D341Med (cell line): ENCODE results near the gene BCL2L15.
"Not testable (repeated sequence)": the region's sequence is repeated elsewhere in the genome, so short reads cannot be mapped to it uniquely, and the experiment has no call there.

Experiments used
- DNase-seq: peaks from one replicate; pipeline ENCODE4 v3.0.0; 2012; ENCODE audit warnings: low spot score

The BCL2L15 gene

GRCh38 chr1:113871597-113872113 lies 15.7 kb downstream of the BCL2L15 start, which contains the start of gene PTPN22:
Gene PTPN22 (minus strand): TSS chr1:113871712.
- DNase-seq = no peak

DNA sequence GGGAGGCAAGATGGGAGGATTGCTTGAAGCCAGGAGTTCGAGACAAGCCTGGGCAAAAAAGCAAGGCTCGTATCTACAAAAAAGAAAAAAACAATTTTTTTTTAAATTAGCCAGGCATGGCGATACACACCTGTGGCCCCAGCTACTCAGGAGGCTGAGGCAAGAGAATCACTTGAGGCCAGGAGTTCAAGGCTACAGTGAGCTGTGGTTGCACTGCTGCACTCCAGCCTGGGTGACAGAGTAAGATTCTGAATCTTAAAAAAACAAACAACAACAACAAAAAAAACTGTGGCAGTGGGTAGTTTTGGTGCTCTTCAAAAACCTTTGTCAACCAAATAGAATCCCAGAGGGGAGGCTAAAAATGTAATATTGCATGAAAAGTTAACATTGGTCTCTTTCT lies 16.6 kb downstream of the BCL2L15 start:
- DNase-seq = no peak

DNA sequence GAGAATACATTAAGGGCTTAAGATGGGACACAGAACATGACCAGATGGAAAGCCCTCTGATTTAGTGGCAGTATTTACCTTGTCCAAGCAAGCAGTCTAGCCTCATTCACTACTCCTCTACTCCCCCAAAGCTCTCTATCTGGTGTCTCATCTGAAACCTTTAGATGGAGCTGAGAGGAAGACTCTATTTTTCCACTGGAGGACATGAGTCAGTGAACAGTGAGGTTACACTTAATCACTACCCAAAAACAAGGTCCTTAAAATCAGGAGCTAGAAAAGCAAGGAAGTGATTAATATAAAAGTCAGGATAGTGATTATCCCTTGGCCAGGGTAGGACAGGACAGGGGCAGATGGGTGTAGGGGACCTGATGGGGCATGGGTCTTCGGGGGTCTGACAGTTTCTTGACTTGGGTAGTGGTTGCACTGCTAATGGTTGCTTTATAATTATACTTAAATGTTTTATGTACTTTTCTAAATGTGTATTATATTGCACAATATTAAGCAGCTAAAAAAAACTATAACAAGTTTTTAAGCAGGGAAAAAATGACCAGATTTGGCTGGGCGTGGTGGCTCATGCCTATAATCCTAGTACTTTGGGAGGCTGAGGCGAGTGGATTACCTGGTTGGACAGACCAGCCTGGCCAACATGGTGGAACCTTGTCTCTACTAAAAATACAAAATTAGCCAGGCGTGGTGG lies 18.8 kb downstream of the BCL2L15 start:
- DNase-seq = no peak

DNA sequence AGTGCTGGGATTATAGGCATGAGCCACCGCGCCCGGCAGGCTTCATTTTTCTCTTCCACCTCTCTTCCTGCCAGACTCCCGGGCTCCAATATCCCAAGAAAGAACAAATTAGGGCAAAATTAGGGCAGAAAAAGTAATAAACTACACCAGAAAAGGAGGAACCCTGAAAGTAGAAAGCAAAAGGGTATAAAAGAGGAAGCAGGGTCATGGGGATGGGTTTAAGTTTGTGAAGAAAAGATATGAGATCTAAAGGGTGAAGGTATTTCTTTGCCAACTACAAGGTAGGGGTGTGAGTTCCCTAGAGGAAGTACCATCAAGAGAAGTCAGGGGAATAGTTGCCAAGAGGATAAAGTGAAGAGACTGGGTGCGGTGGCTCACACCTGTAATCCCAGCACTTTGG lies 25.7 kb downstream of the BCL2L15 start:
- no peak for DNase-seq

DNA sequence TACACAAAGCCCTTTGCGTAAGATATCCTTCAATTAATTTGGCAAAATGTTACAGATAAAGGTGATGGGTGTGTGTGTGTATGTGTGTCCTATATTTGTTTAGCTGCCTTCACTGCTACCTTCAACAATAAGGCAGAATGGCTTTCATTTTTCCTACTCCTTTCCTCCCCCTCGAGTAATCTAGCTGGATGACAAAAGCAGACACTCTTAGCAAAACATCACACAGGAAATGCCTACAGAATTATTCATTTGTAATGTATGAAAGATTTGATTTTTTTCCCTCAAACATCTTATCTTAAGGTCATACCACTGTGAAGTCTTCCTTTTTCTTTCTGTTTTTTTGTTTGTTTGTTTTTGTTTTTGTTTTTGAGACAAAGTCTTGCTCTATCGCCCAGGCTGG lies 26.5 kb downstream of the BCL2L15 start:
- no peak for DNase-seq

GRCh38 chr1:113859478-113860175 lies 27.8 kb downstream of the BCL2L15 start:
- DNase-seq = no peak

- DNase-seq = no peak
These were observed 28.4 kb downstream of the BCL2L15 start for GRCh38 chr1:113858982-113859381.

- no peak for DNase-seq
These were observed 29.0 kb downstream of the BCL2L15 start for GRCh38 chr1:113858418-113858817.

DNA sequence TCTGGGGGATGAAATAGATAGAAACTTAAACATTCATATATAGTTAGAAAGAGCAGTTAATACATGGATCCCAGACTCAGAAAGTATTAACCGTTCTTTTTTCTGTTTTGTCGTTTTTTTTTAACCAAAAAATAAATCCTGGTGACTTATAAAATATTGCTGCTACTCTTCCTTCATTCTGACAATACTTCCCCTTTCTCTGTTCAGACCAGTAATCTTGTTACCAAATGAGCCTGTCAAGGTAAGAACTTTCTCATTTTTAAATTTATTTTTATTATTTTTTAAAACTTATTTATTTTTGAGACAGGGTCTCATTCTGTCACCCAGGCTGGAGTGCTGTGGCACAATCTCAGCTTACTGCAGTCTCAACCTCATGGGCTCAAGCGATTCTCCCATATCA lies 29.6 kb downstream of the BCL2L15 start:
- DNase-seq = no peak

GRCh38 chr1:113856401-113856790 lies 31.0 kb downstream of the BCL2L15 start:
- no peak for DNase-seq

GRCh38 chr1:113855630-113856400 lies 31.6 kb downstream of the BCL2L15 start:
- DNase-seq = no peak

- DNase-seq = no peak
These were observed 33.1 kb downstream of the BCL2L15 start for GRCh38 chr1:113854234-113854633.

DNA sequence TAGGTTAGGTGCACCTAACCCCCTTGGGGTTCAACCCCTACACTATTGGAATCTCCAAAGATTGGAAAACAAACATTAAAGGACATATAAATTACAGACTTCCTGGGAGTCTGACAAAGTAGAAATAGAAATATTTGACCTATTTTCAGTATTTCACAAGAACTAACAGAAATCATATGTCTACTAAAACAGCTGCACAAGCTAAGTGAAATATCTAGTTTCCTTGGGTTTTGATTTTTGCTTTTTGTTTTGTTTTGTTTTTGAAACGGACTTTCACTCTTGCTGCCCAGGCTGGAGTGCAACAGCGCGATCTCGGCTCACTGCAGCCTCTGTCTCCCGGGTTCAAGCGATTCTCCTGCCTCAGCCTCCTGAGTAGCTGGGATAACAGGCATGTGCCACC lies 34.7 kb downstream of the BCL2L15 start:
- DNase-seq = not testable (repeated sequence)

GRCh38 chr1:113850127-113850796 lies 37.1 kb downstream of the BCL2L15 start:
- DNase-seq = no peak

- no peak for DNase-seq
These were observed 38.3 kb downstream of the BCL2L15 start for GRCh38 chr1:113849072-113849471.

- DNase-seq = no peak
These were observed 40.9 kb downstream of the BCL2L15 start for GRCh38 chr1:113846391-113847035.

GRCh38 chr1:113836534-113836933 lies 50.8 kb downstream of the BCL2L15 start:
- no peak for DNase-seq

- DNase-seq = peak; percentile 22
These were observed 51.6 kb downstream of the BCL2L15 start for GRCh38 chr1:113835686-113836290.

DNA sequence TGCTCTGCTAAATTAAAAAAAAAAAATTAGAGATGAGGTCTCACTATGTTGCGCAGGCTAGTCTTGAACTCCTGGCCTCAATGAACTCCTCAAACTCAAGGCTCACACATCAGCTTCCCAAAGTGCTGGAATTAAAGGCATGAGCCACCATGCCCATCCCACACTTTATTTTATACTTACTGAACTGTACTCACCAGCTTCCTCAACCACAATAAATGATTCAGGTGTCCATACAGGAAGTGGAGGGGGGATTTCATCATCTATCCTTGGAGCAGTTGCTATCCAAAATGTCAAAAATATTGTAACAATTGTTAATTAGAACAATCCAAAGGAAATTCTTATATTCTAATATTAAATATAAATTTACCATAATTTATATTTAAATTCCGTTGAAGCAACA lies 52.7 kb downstream of the BCL2L15 start:
- no peak for DNase-seq
